Measurements from ENCODE around the gene KAT2A.
"Not testable (repeated sequence)": the region's sequence is repeated elsewhere in the genome, so short reads cannot be mapped to it uniquely, and the experiment has no call there.

The KAT2A gene

DNA sequence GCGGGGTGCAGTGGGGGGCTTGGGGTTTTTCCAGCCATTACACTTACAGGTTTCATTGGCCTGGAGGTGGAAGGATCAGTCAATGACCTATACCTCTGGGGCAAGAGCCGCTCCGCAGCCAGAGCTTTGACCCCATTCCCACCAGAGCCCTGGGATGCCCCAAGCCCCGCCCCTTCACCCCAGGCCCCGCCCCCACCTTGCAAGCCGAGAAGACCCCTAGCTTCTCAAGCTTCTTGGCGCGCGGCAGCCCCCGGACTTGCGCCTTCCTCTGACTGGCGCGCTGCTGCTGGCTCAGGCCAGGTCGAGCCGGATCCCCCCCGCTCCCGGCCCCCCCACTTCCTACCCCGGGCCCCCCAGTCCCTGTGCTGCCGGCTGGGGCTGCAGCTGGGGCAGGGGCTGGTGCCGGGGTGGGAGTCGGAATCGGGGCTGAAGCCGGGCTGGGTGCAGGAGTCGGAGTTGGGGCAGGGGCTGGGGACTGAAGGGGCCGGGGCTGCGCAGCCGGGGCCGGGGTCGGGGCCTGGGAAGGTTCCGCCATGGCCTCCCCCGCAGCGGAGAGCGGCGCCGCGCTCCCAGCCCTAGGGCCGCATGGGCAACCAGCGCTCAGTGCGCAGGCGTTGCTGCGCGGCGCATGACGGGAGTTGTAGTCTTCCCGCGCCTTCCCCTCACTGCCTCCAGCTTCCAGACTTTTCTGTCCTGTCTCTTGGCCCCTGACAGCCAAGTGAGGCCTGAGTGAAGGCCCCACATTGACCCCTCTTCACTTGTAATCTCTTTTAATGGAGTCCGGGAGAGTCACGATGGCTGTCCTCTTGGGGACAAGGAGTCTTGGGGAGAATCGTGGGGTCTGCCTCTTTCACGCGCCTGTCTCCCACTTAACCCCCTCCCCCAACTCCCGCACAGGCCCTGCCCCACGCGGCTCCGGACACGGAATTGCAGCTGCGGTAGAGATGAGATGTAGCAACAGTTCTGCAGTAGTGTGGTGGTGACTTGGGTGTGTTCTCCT is at the start of gene KAT2A:
Gene KAT2A, minus strand, starts transcription at position 598 of the 1,000 bp plus-strand sequence. Its CDS starts 63 bp downstream, at position 535.
- DNase-seq (ENCODE audit: low spot score): peak; percentile 78

DNA sequence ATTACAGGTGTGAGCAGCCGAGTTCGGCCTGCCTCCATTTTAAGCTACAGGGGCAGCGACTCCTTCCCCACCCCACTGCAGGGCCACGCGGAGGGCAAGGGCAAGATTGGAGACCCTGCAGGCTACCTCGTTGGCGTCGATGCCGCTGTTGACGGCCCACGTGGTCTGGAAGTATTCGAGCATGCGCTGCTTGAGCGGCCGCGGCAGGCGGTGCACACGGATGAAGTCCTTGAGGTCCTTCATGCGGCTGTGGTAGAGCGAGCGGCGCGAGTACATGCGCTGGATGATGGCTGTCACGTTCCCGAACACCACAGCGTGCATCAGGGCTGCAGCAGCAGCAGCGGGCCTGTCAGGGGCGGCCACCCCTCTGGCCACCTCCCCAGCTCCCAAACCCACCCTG is 48.2 kb upstream of the KAT2A start:
- DNase-seq (ENCODE audit: low spot score): no peak

DNA sequence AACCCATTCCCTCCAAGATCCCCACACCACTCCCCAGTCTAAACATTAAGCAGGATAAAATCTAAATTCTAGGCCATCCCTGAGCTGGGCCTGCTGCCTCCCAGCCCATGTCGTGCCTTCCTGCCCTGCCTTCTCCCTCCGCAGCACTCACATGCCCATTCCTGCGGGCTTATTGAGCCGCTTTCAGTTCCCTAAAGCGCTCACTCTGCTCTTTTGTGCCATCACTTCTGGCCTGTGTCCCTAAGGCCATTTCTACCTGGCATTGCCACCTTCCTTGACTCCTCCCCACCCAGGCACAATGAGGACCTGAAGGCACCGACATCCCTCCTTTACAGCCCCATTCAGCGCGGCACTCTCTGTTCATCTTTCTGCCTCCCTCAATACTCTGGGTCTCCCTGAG is 46.6 kb upstream of the KAT2A start:
- no peak for DNase-seq (ENCODE audit: low spot score)

DNA sequence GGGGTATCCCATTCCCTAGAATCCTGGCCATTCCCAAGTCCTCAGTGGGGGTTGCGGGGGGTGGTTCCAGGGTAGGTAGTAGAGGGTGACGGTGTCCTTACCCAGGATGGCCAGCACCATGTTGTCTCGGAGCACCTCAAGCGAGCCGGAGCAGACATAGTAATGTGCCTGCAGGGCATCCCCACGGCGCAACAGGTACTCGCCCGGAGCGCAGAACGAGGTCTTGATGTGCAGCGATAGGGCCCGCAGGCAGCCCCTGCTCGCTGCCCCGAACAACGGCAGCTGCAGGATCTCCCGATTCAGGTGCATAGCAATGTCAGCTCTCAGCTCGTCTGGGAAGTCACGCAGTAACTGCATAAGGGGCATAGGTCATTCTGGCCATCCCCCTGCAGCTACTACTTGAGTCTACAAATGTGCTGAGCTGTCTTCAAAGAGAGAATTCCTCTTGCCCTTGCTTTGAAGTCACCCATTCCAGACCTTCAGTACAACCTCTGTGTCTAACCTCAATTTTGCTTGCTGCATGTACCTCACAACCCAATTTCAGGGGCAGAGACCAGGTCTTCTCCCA is 45.1 kb upstream of the KAT2A start:
- no peak for DNase-seq (ENCODE audit: low spot score)

DNA sequence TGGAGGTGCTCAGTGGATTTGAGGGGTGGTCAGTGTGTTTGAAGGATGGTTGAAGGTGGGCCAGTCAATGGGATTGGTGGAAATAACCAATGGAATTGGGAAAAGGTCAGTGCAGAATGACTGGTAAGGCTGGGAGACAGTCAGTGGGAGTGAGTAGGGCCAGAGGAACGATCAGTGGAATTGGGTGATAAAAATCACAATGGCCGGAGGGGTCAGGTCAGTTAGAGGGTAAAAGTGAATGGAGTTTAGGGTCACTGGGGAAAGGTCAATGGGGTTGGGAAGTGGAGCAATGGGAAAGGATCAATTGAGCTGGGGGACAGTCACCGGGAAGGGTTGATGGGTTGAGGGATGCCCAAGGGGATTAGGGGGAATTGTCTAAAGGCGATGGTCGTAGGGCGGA is 44.6 kb upstream of the KAT2A start:
- DNase-seq (ENCODE audit: low spot score): no peak

DNA sequence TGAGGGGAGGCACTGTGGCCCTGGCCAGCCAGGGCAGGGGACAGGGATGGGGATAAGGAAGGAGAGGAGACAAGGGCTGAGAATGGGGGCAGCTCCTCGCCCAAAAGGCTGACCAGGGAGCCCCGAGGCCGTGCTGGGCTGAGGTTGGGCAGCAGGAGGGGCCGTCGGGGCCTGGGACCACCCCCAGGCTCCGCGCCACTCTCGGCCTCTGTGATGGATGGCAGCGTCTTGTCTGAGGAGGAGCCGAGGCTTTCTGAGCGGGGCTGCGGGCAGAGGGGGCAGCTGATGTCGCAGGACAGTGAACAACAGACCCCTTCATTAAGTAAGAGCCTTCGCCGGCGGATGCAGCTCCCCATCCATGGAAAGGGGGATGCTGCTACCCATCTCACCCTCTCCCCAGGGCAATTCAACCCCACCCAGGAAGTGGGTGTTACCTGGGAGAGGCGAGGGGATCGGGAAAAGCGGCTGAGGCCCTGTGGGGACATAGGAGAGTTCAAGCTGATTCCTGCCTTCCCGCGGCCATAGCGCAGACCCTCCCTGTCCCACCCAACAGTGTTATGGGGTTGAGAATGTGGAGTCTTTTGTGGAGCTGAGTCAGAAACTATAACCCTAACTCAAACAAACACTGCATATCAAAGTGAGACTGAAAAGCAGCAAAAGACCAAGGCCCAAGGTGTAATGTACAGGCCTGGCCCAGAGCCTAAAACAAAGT is 42.7 kb upstream of the KAT2A start:
- DNase-seq (ENCODE audit: low spot score): no peak

DNA sequence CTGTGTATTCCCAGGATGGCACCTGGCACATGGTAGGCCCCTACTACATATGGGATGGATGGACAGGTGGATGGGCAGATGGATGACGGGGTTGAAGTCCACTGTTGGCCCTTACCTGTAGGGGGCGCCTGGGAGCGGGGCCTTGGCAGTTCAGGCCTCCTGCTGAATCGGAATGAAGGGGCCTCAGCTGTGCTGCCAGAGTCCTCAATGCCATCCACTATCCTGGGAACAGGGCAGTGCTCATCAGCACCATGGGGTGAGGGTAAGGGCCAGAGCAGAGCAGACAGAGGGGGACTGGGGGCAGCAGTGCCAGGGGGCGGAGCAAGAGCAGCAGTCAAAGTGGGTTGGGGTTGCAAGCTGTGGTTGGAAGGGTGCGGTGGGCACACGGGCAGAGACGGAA is 41.9 kb upstream of the KAT2A start:
- no peak for DNase-seq (ENCODE audit: low spot score)

DNA sequence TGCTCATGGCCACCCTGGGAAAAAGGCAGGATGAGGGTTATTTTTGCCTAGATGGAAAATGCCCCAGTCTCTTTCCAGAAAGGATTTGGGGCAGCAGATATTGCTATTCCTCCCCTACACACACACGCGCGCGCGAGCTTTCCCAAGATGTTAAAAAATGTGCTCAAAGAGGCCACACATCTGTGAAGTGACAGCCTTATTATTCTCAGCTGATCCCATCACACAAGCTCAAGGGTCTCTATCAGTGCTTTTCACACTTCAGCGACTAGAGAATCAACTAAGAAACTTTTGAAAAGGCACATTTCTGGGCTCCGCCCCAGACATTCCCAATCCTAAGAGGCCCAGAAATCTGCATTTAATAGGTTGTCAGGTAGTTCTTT is 39.4 kb upstream of the KAT2A start:
- DNase-seq (ENCODE audit: low spot score): no peak

DNA sequence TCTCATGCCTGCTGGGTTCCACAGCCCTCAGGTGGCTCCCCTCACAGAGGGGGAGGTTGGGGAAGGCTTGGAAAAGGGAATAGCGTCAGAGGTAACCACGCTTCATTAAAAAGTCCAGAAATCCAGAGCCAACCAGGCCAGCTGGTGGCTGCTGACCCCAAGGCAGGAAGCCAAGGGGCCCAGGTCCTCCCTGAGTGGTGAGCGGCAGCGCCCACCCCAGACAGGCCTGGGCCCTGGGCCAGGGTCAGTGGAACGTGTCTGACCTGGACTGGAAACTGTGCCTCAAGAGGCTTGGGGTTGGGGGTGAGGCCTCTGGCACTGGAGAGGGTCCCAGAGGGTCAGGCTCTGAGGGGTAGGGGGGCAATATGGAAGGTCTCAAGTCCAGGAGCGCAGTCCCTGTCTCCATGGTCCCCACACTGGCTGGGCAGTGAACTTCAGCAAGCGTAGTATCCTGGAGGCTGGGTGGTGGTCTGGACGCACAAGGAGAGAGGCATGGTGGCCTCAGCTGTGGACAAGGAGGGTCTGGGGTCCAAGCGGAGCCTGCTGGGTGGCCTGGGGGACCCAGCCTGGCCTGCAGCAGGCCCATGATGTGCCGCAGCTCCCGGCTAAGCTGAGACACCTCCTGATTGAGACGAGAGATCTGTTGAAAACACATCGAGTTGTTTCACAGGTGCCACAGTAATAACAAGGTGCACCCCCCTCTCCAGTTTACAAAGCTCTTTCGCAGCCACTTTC is 38.8 kb upstream of the KAT2A start:
- DNase-seq (ENCODE audit: low spot score): no peak

DNA sequence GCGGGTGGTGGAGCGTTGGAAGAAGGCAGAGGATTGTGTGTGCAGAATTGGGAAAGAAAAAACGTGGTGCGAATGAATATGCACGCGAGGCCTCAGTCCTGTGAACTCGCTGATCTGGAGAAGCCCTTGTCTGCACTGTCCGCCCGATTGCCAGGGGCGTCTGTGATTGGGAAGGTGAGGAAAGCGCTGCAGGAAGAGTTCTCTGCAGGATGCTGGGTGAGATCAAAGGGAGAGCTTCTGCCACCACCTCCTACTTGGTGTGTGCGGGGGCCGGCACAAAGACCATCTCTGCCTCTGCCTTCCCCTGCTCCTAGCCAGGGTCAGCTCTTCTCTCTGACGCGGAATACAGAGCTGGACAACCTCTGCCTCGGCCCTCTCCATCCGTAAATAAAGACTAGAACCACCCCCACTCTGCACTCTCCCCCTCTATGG is 34.5 kb upstream of the KAT2A start:
- DNase-seq (ENCODE audit: low spot score): no peak

DNA sequence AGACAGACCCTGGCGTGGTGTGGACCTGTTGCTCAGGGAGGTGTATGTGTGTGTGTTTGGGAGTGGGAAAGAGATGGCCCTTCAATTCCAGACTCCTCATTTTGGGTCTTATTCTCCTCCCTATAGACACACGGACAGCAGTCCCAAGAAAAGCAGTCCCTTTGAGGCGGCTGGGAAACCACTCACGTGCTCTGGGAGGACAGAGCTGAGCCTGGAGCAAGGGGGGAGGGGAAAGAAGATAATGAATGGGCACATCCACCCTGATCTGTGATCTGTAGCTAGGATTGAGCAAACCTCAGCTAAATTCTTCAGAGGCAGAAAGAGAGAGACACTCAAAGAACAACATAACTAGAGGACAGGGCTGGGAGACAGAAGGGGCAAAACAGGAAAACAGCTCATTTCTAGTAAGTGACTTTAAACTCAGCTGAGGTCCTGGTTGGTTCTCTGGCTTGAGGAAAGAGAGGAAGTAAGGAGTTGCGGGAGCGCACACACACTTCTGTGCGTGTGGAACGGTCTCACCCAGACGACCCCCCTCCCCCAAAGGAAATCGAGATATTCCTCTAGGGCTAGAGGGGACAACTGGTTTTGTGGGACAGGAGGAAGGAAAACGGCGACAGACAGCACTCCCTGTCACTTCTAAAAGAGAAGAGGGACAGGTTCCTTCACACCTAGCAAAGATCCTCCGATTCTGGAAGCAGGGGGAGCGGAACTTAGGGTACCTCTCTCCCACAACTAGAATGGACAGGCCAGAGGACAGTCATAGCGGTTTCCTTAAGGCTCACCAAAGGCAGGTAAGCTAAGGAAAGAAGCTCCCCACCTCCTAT is 33.0 kb upstream of the KAT2A start:
- DNase-seq (ENCODE audit: low spot score): no peak

DNA sequence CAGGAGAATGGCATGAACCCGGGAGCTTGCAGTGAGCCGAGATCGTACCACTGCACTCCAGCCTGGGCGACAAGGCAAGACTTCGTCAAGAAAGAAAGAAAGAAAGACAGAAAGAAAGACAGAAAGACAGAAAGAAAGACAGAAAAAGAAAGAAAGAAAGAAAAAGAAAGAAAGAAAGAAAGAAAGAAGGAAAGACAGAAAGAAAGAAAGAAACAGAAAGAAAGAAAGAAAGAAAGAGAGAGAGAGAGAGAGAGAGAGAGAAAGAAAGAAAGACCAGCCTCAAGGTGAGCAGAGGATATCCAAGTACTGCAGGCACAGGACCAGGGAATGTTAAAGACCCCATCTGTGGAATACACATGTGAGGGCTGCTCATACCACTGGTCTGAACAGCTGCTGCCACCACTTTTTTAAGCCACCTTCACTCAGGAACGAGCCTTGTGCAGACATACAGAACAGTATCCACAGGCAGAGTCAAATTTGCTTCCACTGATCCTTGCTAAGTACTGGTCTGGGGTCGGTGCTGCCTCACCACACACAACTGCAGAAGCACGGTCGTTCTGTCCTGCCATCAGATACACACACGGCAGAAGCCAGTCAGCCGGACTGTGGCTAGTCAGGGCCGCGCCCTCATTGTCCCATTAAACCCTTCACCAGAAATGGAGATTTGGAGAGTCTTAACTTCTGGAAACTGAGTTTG is 25.9 kb upstream of the KAT2A start:
- DNase-seq (ENCODE audit: low spot score): no peak

DNA sequence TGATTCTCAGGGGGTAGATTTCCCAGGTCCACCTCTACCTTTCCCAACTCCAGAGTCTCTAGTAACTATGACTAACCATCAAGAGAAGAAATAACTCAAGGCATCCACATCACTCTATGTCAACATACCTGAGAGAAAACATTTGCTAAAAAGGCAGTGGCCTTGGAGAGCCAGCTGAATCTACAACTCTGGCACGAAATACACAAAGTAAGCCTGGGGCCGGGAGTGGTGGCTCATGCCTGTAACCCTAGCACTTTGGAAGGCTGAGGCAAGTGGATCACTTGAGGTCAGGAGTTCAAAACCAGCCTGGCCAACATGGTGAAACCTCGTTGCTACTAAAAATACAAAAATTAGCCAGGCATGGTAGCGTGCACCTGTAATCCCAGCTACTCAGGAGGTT is 22.0 kb upstream of the KAT2A start:
- DNase-seq (ENCODE audit: low spot score): not testable (repeated sequence)

DNA sequence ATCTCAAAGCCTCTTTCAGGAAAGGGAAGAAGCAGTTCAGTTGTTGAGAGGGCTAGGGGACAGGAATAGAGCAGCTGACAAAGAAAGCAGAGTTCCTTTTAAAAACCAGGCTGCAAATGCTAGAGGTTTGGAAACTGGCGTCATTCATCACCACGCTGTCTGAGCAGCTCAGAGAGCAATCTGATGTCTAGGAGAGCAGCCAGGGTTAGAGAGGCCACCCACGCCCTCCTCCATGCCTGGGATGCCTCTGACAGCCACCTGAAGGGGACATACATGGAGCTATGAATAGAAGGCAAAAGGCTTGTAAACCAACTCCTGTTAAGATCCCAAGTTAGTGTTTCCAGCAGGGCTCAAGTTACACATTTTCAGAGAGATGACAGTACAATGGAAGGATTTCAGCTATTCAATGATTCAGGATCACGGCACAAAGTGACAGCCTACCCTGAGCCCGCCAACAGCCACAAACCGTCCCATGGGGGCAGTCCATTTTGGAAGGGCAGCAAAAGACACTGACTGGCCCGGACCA is 21.3 kb upstream of the KAT2A start:
- no peak for DNase-seq (ENCODE audit: low spot score)

DNA sequence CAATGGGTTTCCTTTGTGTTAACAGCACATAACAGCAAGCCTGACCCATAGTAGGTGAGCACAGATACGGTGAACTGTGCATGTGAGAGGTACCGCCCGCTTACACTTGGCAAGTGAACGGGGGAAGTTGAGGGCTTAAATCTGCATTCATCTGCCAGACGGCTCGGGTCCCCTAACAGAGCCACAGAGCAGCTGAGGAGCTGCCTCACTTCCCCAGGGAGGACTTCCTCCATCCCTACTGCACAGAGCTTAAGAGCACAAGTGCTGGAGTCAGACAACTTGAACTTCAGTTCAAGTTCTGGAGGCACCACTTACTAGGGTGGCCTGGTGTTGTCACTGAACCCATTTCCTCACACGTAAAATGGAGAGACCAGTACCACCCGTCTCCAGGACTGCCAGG is 20.2 kb upstream of the KAT2A start:
- no peak for DNase-seq (ENCODE audit: low spot score)

DNA sequence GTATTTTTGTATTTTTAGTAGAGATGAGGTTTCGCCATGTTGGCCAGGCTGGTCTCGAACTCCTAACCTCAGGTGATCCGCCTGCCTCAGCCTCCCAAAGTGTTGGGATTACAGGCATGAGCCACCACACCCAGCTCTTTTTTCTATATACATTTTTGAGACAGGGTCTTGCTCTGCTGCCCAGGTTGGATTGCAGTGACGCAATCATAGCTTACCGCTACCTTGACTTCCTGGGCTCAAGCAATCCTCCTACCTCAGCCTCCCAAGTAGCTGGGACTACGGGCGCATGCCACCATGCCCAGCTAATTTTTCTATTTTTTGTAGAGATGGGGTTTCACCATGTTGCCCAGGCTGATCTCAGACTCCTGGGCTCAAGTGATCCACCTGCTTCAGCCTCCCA is 19.5 kb upstream of the KAT2A start:
- not testable (repeated sequence) for DNase-seq (ENCODE audit: low spot score)

DNA sequence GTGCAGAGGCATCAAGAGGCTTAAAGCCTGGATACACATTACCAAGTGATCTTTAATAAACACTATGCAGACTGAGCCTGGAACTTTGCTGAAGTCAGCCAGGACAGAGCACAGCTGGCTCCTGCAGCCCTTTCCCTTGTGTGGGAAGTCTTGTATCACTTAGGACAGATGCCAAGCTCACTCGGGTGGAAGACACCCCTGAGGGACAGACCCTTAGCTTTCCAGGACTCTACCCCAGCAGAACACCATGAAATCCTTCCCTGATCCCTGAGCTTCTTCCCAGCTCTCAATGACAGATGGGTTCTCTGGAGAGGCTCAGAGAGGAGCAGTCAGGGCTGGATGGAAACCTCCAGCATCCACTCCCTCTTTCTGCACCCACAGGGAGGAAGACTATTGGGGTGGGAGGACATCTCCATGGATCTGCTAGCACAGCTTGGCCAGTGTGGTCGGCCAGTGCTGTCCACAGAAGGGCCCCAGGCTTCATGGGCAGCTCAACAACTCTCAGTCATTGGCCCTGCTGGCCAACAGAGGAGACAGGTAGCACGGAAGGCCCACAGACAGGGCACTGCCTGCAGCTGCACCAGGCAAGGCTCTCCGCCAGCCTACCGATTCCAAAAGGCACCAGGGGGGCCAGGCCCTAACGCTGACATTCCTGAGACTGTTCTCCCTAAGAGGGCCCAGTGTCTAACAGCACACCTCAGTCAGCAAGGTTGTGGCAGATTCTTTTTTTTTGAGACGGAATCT is 17.8 kb upstream of the KAT2A start:
- no peak for DNase-seq (ENCODE audit: low spot score)

DNA sequence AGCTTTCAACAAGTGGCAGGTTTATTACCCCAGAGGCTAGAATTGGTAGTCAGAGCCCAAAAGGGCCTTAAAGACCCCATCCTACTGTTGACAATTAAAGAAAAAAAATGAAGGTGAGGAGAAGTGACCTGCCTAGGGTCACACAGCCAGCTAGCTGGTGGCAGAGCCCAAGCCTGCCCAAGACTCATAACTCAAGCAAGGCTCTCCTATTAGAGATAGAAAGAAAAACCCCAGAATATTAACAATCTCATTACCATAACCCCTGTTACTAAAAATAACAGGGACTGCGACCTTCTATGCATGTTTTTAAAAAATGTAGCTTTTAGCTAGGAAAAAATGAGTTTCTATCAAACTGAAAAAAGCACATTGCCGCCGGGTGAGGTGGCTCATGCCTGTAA is 15.5 kb upstream of the KAT2A start:
- DNase-seq (ENCODE audit: low spot score): no peak
